Endodermal cell (in vitro differentiated cells): ENCODE results near the gene PILRB. TPM values are rescaled to one million over a fixed set of nuclear protein-coding genes. Genes with fewer than 3 reads are reported as not detected.
"Not testable (repeated sequence)": the region's sequence is repeated elsewhere in the genome, so short reads cannot be mapped to it uniquely, and the experiment has no call there.

Experiments
- DNase-seq: peaks from one replicate; pipeline ENCODE4 v3.0.0-alpha.2; 2017
- H3K27ac ChIP-seq: 2 replicates; pipeline ENCODE4 v1.5.1; 2013; ENCODE audit warnings: mild to moderate bottlenecking, low read depth, low read length, moderate library complexity
- H3K27me3 ChIP-seq: 2 replicates; pipeline ENCODE4 v1.6.1; 2013; ENCODE audit warnings: mild to moderate bottlenecking, low read length, moderate library complexity; ENCODE audit not compliant: insufficient read depth, control insufficient read depth, poor library complexity, severe bottlenecking
- H3K36me3 ChIP-seq: 2 replicates; pipeline ENCODE4 v1.7.0; 2013; ENCODE audit warnings: mild to moderate bottlenecking, low read length, moderate library complexity; ENCODE audit not compliant: control insufficient read depth, insufficient read depth
- H3K4me1 ChIP-seq: one replicate; pipeline ENCODE4 v1.7.0; 2013; ENCODE audit warnings: low read length; ENCODE audit not compliant: control insufficient read depth, insufficient read depth
- H3K4me3 ChIP-seq: 2 replicates; pipeline ENCODE4 v1.5.1; 2013; ENCODE audit warnings: mild to moderate bottlenecking, low read length, moderate library complexity
- H3K9ac ChIP-seq: 2 replicates; pipeline ENCODE4 v1.6.1; 2013; ENCODE audit warnings: mild to moderate bottlenecking, low read length, moderate library complexity; ENCODE audit not compliant: poor library complexity, severe bottlenecking; ENCODE audit errors: extremely low read depth
- H3K9me3 ChIP-seq: 2 replicates; pipeline ENCODE4 v1.6.1; 2013; ENCODE audit warnings: mild to moderate bottlenecking, low read length, moderate library complexity; ENCODE audit not compliant: control insufficient read depth
- H3K27ac Mint-ChIP-seq: 2 replicates; pipeline ENCODE4 v1.8.0; 2020; ENCODE audit warnings: mixed read lengths
- H3K27me3 Mint-ChIP-seq: 2 replicates; pipeline ENCODE4 v1.8.0; 2021; ENCODE audit warnings: mild to moderate bottlenecking, mixed read lengths; ENCODE audit not compliant: insufficient read depth
- H3K36me3 Mint-ChIP-seq: 2 replicates; pipeline ENCODE4 v1.8.0; 2020; ENCODE audit warnings: low read depth, mixed read lengths
- H3K4me1 Mint-ChIP-seq: 2 replicates; pipeline ENCODE4 v1.8.0; 2020; ENCODE audit warnings: mixed read lengths
- H3K4me3 Mint-ChIP-seq: 2 replicates; pipeline ENCODE4 v1.8.0; 2020; ENCODE audit warnings: mild to moderate bottlenecking, moderate library complexity, mixed read lengths
- H3K9me3 Mint-ChIP-seq: 2 replicates; pipeline ENCODE4 v1.8.0; 2020; ENCODE audit warnings: mild to moderate bottlenecking, mixed read lengths
- CTCF ChIP-seq: fragments of 200-600 bp; sonication (generic); conservative IDR thresholded peaks from 2 replicates; pipeline ENCODE4 v1.5.0; 2021; ENCODE audit warnings: antibody characterized with exemption, mild to moderate bottlenecking
- WGBS, 2 experiments: methylation state at CpG; one replicate each; pipeline versions ENCODE4 v1.1.5 to v1.1.7; 2013; ENCODE audit warnings: missing lambda C conversion rate in 2 of 2, mixed read lengths in 1 of 2; ENCODE audit not compliant: insufficient coverage in 1 of 2, insufficient read length in 1 of 2; 5-methylcytosine and 5-hydroxymethylcytosine counted together
- total RNA-seq, 2 donors: library from RNA; stranded (reverse); fragmentation: NEBNext Ultra II Directional in 1 of 2; extraction: Animal tissue kit (Norgen Biotek cat#: 25700) in 1 of 2; gene quantifications; 2 replicates in 1 of 2; 3 replicates in 1 of 2; pipeline ENCODE4 v1.2.1, GENCODE V29; 2021

PILRB gene
- total RNA-seq, 2 donors from 2014 or later: 51.9 to 84.4 TPM

DNA sequence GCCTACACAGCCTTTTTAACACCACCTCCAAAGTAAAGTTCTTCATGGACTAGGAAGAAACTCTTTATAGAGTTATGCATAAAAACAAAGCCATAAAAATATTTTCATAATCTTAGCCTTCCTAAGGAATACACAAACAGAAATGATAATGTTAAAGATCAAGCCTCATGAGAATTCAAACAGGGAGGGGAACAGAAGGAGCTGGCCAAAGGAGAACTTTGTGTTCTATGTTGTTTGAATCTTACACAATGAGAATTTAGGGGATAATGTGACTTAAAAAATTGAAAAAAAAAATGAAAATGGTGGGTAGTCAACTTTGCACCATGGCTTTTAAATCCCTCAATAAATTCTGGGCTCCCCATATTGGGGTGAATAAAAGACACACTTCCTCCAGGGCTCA is 9.1 kb upstream of the PILRB start:
- Mint-ChIP-seq H3K27me3 (no peaks in the 10 kb centered on the region), H3K27ac (no peak overlapping the region), H3K4me1 (peaks cover 4% of the 10 kb centered on the region), H3K4me3 (no peak overlapping the region), H3K9me3 (no peaks in the 10 kb centered on the region), H3K36me3 (peaks cover 61% of the 10 kb centered on the region)
- no peak for TF ChIP-seq CTCF
- H3K27me3 ChIP-seq: no peaks in the 10 kb centered on the region
- H3K4me3 ChIP-seq: no peak overlapping the region
- H3K27ac ChIP-seq: no peak overlapping the region
- peaks cover 73% of the 10 kb centered on the region for H3K36me3 ChIP-seq
- no peak overlapping the region for H3K9ac ChIP-seq
- no peaks in the 10 kb centered on the region for H3K9me3 ChIP-seq
- DNase-seq: no peak
- no peaks in the 10 kb centered on the region for H3K4me1 ChIP-seq

DNA sequence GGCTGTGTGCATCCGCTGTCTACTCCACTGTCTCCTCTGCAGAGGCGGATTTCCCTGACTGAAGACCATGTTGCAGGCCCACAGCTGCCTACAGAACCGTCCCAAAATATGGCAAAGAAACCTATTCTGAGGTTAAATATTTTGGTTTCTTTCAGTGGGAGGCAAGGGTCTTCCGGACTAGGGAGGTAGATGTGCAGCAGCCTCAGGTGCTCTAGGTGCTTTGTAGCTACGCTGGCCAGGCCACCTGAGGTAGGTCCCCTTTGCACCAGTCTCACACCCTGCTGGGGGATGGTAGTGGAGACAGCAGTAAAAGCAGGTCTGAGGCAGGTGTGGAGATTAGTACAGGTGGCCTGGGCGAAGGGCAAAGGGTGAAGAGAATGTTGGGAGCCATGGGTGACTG is 8.2 kb upstream of the PILRB start:
- H3K27me3 ChIP-seq: no peaks in the 10 kb centered on the region
- 97% methylated on average over 4 to 6 of the region's 6 CpGs for WGBS, 2 experiments
- TF ChIP-seq CTCF: no peak
- no peak overlapping the region for H3K4me3 ChIP-seq
- H3K27ac ChIP-seq: no peak overlapping the region
- Mint-ChIP-seq H3K36me3 (peaks cover 56% of the 10 kb centered on the region), H3K27ac (no peak overlapping the region), H3K4me1 (peaks cover 2% of the 10 kb centered on the region), H3K4me3 (no peak overlapping the region), H3K27me3 (no peaks in the 10 kb centered on the region), H3K9me3 (no peaks in the 10 kb centered on the region)
- no peak overlapping the region for H3K9ac ChIP-seq
- H3K36me3 ChIP-seq: peaks cover 80% of the 10 kb centered on the region
- no peaks in the 10 kb centered on the region for H3K9me3 ChIP-seq
- peak; percentile 41 for DNase-seq
- H3K4me1 ChIP-seq: no peaks in the 10 kb centered on the region

DNA sequence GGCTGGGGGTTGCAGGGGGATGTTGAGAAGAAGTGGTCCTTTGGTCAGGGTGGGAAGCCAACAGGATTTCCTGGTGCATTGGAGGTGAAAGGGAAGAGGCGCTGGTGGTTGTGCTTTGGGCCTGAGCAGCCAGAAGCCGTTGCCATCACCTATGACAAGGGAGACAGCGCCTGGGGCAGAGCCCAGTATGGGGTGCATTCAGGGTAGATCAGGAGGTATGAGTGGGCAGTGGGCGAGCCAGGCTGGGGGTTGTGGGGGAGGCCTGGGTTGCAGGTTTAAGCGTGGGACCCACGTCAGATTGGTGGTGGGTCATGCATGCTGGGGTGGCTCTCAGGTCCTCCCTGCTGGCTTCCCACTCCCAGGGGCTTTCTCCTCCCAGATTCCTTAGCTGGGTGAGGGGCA is 6.3 kb upstream of the PILRB start:
- no peak overlapping the region for H3K27ac Mint-ChIP-seq
- H3K27ac ChIP-seq: no peak overlapping the region
- no peaks in the 10 kb centered on the region for H3K27me3 ChIP-seq
- peaks cover 81% of the 10 kb centered on the region for H3K36me3 ChIP-seq
- H3K4me1 ChIP-seq: no peaks in the 10 kb centered on the region
- no peak overlapping the region for H3K4me3 ChIP-seq
- no peak overlapping the region for H3K4me3 Mint-ChIP-seq
- TF ChIP-seq CTCF: no peak
- no peaks in the 10 kb centered on the region for H3K27me3 Mint-ChIP-seq
- H3K9ac ChIP-seq: no peak overlapping the region
- peak; percentile 36 for DNase-seq
- H3K4me1 Mint-ChIP-seq: no peaks in the 10 kb centered on the region
- WGBS, 2 experiments: 95 to 100% methylated on average over 1 to 6 of the region's 6 CpGs
- H3K9me3 Mint-ChIP-seq: no peaks in the 10 kb centered on the region
- H3K9me3 ChIP-seq: no peaks in the 10 kb centered on the region
- peaks cover 52% of the 10 kb centered on the region for H3K36me3 Mint-ChIP-seq

- H3K27ac ChIP-seq: not testable (repeated sequence)
These were observed 5.6 kb upstream of the PILRB start for GRCh38 chr7:100352230-100352781.

More at GRCh38 chr7:100352230-100352781, 5.6 kb upstream of the PILRB start:
- H3K27me3 ChIP-seq, H3K27ac Mint-ChIP-seq, H3K4me1 ChIP-seq, H3K9me3 Mint-ChIP-seq, H3K9me3 ChIP-seq, H3K4me3 Mint-ChIP-seq, H3K4me3 ChIP-seq, H3K4me1 Mint-ChIP-seq, H3K9ac ChIP-seq, H3K27me3 Mint-ChIP-seq: not testable (repeated sequence)
- peaks cover 80% of the 10 kb centered on the region for H3K36me3 ChIP-seq
- WGBS, 2 experiments: 97 to 100% methylated on average over 4 to 16 of the region's 18 CpGs
- peak; percentile 40 for DNase-seq
- H3K36me3 Mint-ChIP-seq: peaks cover 47% of the 10 kb centered on the region
